Glomerular visceral epithelial cell (primary cell): ENCODE data around the gene FAXC.
A peak's percentile ranks its signal among the peaks of the same experiment; 100 is the strongest.
"Not testable (repeated sequence)": the region's sequence is repeated elsewhere in the genome, so short reads cannot be mapped to it uniquely, and the experiment has no call there.

Experiments used
- DNase-seq: peaks from one replicate; pipeline ENCODE4 v3.0.0-alpha.2; 2016; ENCODE audit errors: extremely low spot score

The FAXC gene

GRCh38 chr6:99341862-99342455 lies 7.5 kb downstream of the FAXC start:
- peak; percentile 25 for DNase-seq

- DNase-seq: no peak
Observed at GRCh38 chr6:99338188-99338587, 11.3 kb downstream of the FAXC start.

- not testable (repeated sequence) for DNase-seq
Observed at GRCh38 chr6:99335298-99335697, 14.2 kb downstream of the FAXC start.

- peak; percentile 67 for DNase-seq
Observed at GRCh38 chr6:99334526-99335127, 14.8 kb downstream of the FAXC start.

- no peak for DNase-seq
Observed at GRCh38 chr6:99333068-99333467, 16.4 kb downstream of the FAXC start.

- DNase-seq: no peak
Observed at GRCh38 chr6:99331531-99331930, 17.9 kb downstream of the FAXC start.

GRCh38 chr6:99330159-99330558 lies 19.3 kb downstream of the FAXC start:
- peak; percentile 69 for DNase-seq

GRCh38 chr6:99324996-99325395 lies 24.5 kb downstream of the FAXC start:
- no peak for DNase-seq

- DNase-seq: no peak
Observed at GRCh38 chr6:99318566-99318965, 30.9 kb downstream of the FAXC start.

- DNase-seq: no peak
Observed at GRCh38 chr6:99312354-99312753, 37.1 kb downstream of the FAXC start.

GRCh38 chr6:99310553-99310952 lies 38.9 kb downstream of the FAXC start:
- no peak for DNase-seq

GRCh38 chr6:99309557-99309956 lies 39.9 kb downstream of the FAXC start:
- DNase-seq: no peak

GRCh38 chr6:99308788-99309187 lies 40.7 kb downstream of the FAXC start:
- DNase-seq: no peak

- no peak for DNase-seq
Observed at GRCh38 chr6:99307295-99307907, 42.1 kb downstream of the FAXC start.

- no peak for DNase-seq
Observed at GRCh38 chr6:99306341-99306740, 43.1 kb downstream of the FAXC start.

- DNase-seq: no peak
Observed at GRCh38 chr6:99305021-99305554, 44.4 kb downstream of the FAXC start.

GRCh38 chr6:99297415-99297814 lies 52.1 kb downstream of the FAXC start:
- DNase-seq: no peak

GRCh38 chr6:99297006-99297405 lies 52.5 kb downstream of the FAXC start:
- no peak for DNase-seq

- DNase-seq: no peak
Observed at GRCh38 chr6:99296261-99296660, 53.2 kb downstream of the FAXC start.

- DNase-seq: no peak
Observed at GRCh38 chr6:99295276-99295675, 54.2 kb downstream of the FAXC start.

- no peak for DNase-seq
Observed at GRCh38 chr6:99294786-99295185, 54.7 kb downstream of the FAXC start.

- DNase-seq: no peak
Observed at GRCh38 chr6:99289701-99290100, 59.8 kb downstream of the FAXC start.

GRCh38 chr6:99288668-99289067 lies 60.8 kb downstream of the FAXC start:
- no peak for DNase-seq
